ENCODE measurements around the gene LY6G5B. TPM values are rescaled to one million over a fixed set of nuclear protein-coding genes. Genes with fewer than 3 reads are reported as not detected.

Gene LY6G5B
- total RNA-seq, 1 donor, result 4.5 TPM

GRCh38 chr6:31722173-31722572, 52.4 kb downstream of the LY6G5B start:
- no peak for DNase-seq (ENCODE audit: low read depth)
- no peak overlapping the region for H3K4me3 ChIP-seq (ENCODE audit: low read depth, low read length)
- TF ChIP-seq CTCF (IDR thresholded peaks at IDR 0.05; ENCODE audit: insufficient read depth, low read length), result no peak

Small RNAs within 50 kb of the gene (small RNA-seq; reads per million reads assigned to genes)
- gene LY6G6D, result not detected
- gene MIR4646, result not detected
- gene MIR6832, result 0.25 reads per million
- not detected for gene RF00019
- gene SNORA38, result 114 reads per million, percentile 98 among the genes with 10 or more reads in this experiment

Other genes with a start within 250 kb of the LY6G5B start
- 3.4 and 16.6 TPM in 2 replicates for gene MICB, start 171.8 kb upstream of the LY6G5B start, total RNA-seq (ENCODE audit: low replicate concordance)
- not detected in 2 replicates for gene MCCD1, start 141.0 kb upstream of the LY6G5B start, total RNA-seq (ENCODE audit: low replicate concordance)
- gene DDX39B, start 128.0 kb upstream of the LY6G5B start, total RNA-seq (ENCODE audit: low replicate concordance), result 197 and 290 TPM in 2 replicates
- 3.8 and 6.7 TPM in 2 replicates for gene ATP6V1G2, start 123.4 kb upstream of the LY6G5B start, total RNA-seq (ENCODE audit: low replicate concordance)
- gene NFKBIL1, start 122.4 kb upstream of the LY6G5B start, total RNA-seq (ENCODE audit: low replicate concordance), result 20.0 and 48.7 TPM in 2 replicates
- gene LTA, start 97.7 kb upstream of the LY6G5B start, total RNA-seq (ENCODE audit: low replicate concordance), result not detected in 2 replicates
- gene TNF, start 94.4 kb upstream of the LY6G5B start, total RNA-seq (ENCODE audit: low replicate concordance), result not detected in 2 replicates
- gene LTB, start 87.6 kb upstream of the LY6G5B start, total RNA-seq (ENCODE audit: low replicate concordance), result not detected in 2 replicates
- gene LST1, start 83.7 kb upstream of the LY6G5B start, total RNA-seq (ENCODE audit: low replicate concordance), result not detected in 2 replicates
- not detected in 2 replicates for gene NCR3, start 77.0 kb upstream of the LY6G5B start, total RNA-seq (ENCODE audit: low replicate concordance)
- gene AIF1, start 54.7 kb upstream of the LY6G5B start, total RNA-seq (ENCODE audit: low replicate concordance), result not detected in 2 replicates
- 24.0 and 68.0 TPM in 2 replicates for gene PRRC2A, start 49.3 kb upstream of the LY6G5B start, total RNA-seq (ENCODE audit: low replicate concordance)
- 109 and 161 TPM in 2 replicates for gene BAG6, start 17.3 kb upstream of the LY6G5B start, total RNA-seq (ENCODE audit: low replicate concordance)
- gene APOM, start 14.1 kb upstream of the LY6G5B start, total RNA-seq (ENCODE audit: low replicate concordance), result 2.0 TPM in 1 of 2 replicates, not detected in the other
- gene C6orf47, start 9.2 kb upstream of the LY6G5B start, total RNA-seq (ENCODE audit: low replicate concordance), result 18.4 and 26.3 TPM in 2 replicates
- gene GPANK1, start 5.0 kb upstream of the LY6G5B start, total RNA-seq (ENCODE audit: low replicate concordance), result 19.9 and 69.8 TPM in 2 replicates
- gene CSNK2B, start 3.9 kb upstream of the LY6G5B start, total RNA-seq (ENCODE audit: low replicate concordance), result 134 and 214 TPM in 2 replicates
- gene LY6G5C, start 11.1 kb downstream of the LY6G5B start, total RNA-seq (ENCODE audit: low replicate concordance), result 1.1 TPM in 1 of 2 replicates, not detected in the other
- 23.5 and 27.1 TPM in 2 replicates for gene ABHD16A, start 33.3 kb downstream of the LY6G5B start, total RNA-seq (ENCODE audit: low replicate concordance)
- gene LY6G6F, start 36.9 kb downstream of the LY6G5B start, total RNA-seq (ENCODE audit: low replicate concordance), result not detected in 2 replicates
- not detected in 2 replicates for gene LY6G6D, start 45.4 kb downstream of the LY6G5B start, total RNA-seq (ENCODE audit: low replicate concordance)
- not detected in 2 replicates for gene LY6G6C, start 51.8 kb downstream of the LY6G5B start, total RNA-seq (ENCODE audit: low replicate concordance)
- gene MPIG6B, start 53.4 kb downstream of the LY6G5B start, total RNA-seq (ENCODE audit: low replicate concordance), result not detected in 2 replicates
- 70.5 and 223 TPM in 2 replicates for gene DDAH2, start 59.3 kb downstream of the LY6G5B start, total RNA-seq (ENCODE audit: low replicate concordance)
- 174 and 576 TPM in 2 replicates for gene CLIC1, start 66.6 kb downstream of the LY6G5B start, total RNA-seq (ENCODE audit: low replicate concordance)
- gene MSH5, start 70.0 kb downstream of the LY6G5B start, total RNA-seq (ENCODE audit: low replicate concordance), result 3.1 and 23.0 TPM in 2 replicates
- gene SAPCD1, start 92.7 kb downstream of the LY6G5B start, total RNA-seq (ENCODE audit: low replicate concordance), result 0.90 and 6.2 TPM in 2 replicates
- gene VWA7, start 107.4 kb downstream of the LY6G5B start, total RNA-seq (ENCODE audit: low replicate concordance), result 0.36 and 0.90 TPM in 2 replicates
- gene VARS1, start 125.8 kb downstream of the LY6G5B start, total RNA-seq (ENCODE audit: low replicate concordance), result 19.6 and 68.8 TPM in 2 replicates
- 49.5 and 88.3 TPM in 2 replicates for gene LSM2, start 137.0 kb downstream of the LY6G5B start, total RNA-seq (ENCODE audit: low replicate concordance)
- 1.4 and 2.4 TPM in 2 replicates for gene HSPA1L, start 145.3 kb downstream of the LY6G5B start, total RNA-seq (ENCODE audit: low replicate concordance)
- 52.8 and 76.9 TPM in 2 replicates for gene HSPA1A, start 145.6 kb downstream of the LY6G5B start, total RNA-seq (ENCODE audit: low replicate concordance)
- 62.0 and 112 TPM in 2 replicates for gene HSPA1B, start 157.8 kb downstream of the LY6G5B start, total RNA-seq (ENCODE audit: low replicate concordance)
- 35.8 and 48.2 TPM in 2 replicates for gene NEU1, start 192.8 kb downstream of the LY6G5B start, total RNA-seq (ENCODE audit: low replicate concordance)
- 0.27 TPM in 1 of 2 replicates, not detected in the other for gene SLC44A4, start 209.0 kb downstream of the LY6G5B start, total RNA-seq (ENCODE audit: low replicate concordance)
- gene EHMT2, start 227.7 kb downstream of the LY6G5B start, total RNA-seq (ENCODE audit: low replicate concordance), result 37.9 and 62.0 TPM in 2 replicates
- gene ZBTB12, start 232.1 kb downstream of the LY6G5B start, total RNA-seq (ENCODE audit: low replicate concordance), result 3.3 and 3.8 TPM in 2 replicates

Measured in fibroblast of the aortic adventitia (primary cell).